Kidney (tissue), 14 donors: ENCODE data around the gene RALGPS1. TPM values are rescaled to one million over a fixed set of nuclear protein-coding genes. Genes with fewer than 3 reads are reported as not detected.

Source experiments
- DNase-seq, 5 donors: peaks; one replicate each; pipeline ENCODE4 v3.0.0-alpha.2; 2013 to 2020
- FAIRE-seq: peaks from 2 replicates; lab custom pipeline; 2012; peaks lifted over from hg19 to GRCh38; lab: Jason Lieb, UNC
- H3K27ac ChIP-seq, 2 donors: one replicate each; pipeline ENCODE4 v1.7.0; 2013; ENCODE audit warnings: low read depth in 2 of 2, low read length in 2 of 2, inconsistent platforms in 1 of 2
- H3K27me3 ChIP-seq: one replicate; pipeline ENCODE4 v1.7.1; 2013; ENCODE audit warnings: low read length, inconsistent platforms; ENCODE audit not compliant: control insufficient read depth, insufficient read depth
- H3K36me3 ChIP-seq, 3 donors: one replicate each; pipeline versions ENCODE4 v1.7.0 to v1.7.1; 2013; ENCODE audit warnings: low read length in 3 of 3, control low read depth in 1 of 3, inconsistent platforms in 1 of 3; ENCODE audit not compliant: insufficient read depth in 3 of 3, control insufficient read depth in 2 of 3
- H3K4me1 ChIP-seq, 3 donors: one replicate each; pipeline versions ENCODE4 v1.7.0 to v1.7.1; 2013; ENCODE audit warnings: low read length in 3 of 3, inconsistent platforms in 1 of 3, low read depth in 1 of 3; ENCODE audit not compliant: control insufficient read depth in 2 of 3, insufficient read depth in 2 of 3
- H3K4me3 ChIP-seq, 3 donors: one replicate each; pipeline versions ENCODE4 v1.7.0 to v1.8.1; 2013; ENCODE audit warnings: low read length in 3 of 3, control low read depth in 1 of 3, inconsistent platforms in 1 of 3
- H3K9ac ChIP-seq, 3 donors: one replicate each; pipeline versions ENCODE4 v1.7.0 to v1.7.1; 2013; ENCODE audit warnings: low read length in 3 of 3, control low read depth in 1 of 3, inconsistent platforms in 1 of 3
- H3K9me3 ChIP-seq, 3 donors: one replicate each; pipeline versions ENCODE4 v1.7.0 to v1.7.1; 2013; ENCODE audit warnings: low read length in 3 of 3, control low read depth in 1 of 3, inconsistent platforms in 1 of 3; ENCODE audit not compliant: control insufficient read depth in 2 of 3, insufficient read depth in 1 of 3
- intact Hi-C: fragments of 100-400 bp; cut with DNase I; formaldehyde crosslinking; loops from one replicate; pipeline ENCODE4 v1.11.1; 2022
- polyA plus RNA-seq: library from polyadenylated mRNA; stranded (reverse); fragments of 350-450 nt; fragmentation: Illumina TruSeq; extraction: RNeasy Lipid Tissue Mini Kit (QIAGEN cat#74804); gene quantifications from one replicate; pipeline ENCODE4 v1.2.3, GENCODE V29; 2014; ENCODE audit warnings: low read depth, low replicate concordance; ENCODE audit not compliant: insufficient read depth
- total RNA-seq: library from RNA; stranded (reverse); fragmentation: NEBNext Ultra II Directional; extraction: Animal tissue kit (Norgen Biotek cat#: 25700); gene quantifications from one replicate; pipeline ENCODE4 v1.2.1, GENCODE V29; 2021
- TF ChIP-seq, protein P1 (sequence below): IDR thresholded peaks from 3 replicates; pipeline ENCODE4 v1.5.1; 2012; ENCODE audit warnings: mild to moderate bottlenecking, moderate library complexity, borderline replicate concordance; ENCODE audit not compliant: insufficient read depth; ENCODE audit errors: extremely low read depth
- donor health status: control.
- donor health status: control.
- donor health status: control.
- donor health status: control.
- donor health status: control.
- donor health status: DM: yes; HTN: yes; CAD: no.
- donor health status: Normal renal cell carcinoma (clear cell type).

RALGPS1 gene
- total and polyA plus RNA-seq, 2 donors from 2014 or later = 9.4 to 25.2 TPM

DNA sequence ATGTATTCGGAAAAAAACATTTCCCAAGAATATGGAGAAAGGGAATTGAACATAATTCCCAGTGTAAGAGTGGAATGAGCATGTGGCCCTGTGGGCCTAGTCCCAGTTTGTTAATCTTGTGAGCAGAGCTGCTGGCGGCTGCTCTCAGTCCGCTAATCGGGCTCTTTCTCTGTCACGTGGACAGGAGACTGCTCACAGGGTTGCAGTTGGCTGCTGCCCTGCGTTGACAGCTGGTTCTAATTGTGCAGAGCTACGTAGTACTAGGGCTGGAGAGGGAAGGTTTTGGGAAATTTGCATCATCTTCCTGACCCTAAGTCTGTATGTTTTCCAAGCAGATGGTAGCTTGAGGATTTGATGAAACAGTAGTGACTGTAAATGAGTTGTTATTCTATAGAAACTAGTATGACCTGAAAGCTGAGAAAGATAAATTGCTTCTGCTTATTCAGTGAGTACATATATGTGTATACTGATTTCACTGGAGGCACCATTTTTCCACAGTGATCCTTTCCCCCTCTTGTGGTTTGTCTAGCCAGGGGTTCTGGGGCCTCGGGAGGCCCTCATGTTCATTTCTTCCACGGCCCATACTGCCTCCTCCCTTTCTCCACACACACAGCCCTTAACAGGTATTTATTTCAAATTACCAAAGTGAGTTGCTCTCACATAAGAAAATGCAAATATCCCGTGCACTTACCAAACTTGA is 107.2 kb downstream of the RALGPS1 start:
- FAIRE-seq = no peak
- intact Hi-C loops = no loop called here

DNA sequence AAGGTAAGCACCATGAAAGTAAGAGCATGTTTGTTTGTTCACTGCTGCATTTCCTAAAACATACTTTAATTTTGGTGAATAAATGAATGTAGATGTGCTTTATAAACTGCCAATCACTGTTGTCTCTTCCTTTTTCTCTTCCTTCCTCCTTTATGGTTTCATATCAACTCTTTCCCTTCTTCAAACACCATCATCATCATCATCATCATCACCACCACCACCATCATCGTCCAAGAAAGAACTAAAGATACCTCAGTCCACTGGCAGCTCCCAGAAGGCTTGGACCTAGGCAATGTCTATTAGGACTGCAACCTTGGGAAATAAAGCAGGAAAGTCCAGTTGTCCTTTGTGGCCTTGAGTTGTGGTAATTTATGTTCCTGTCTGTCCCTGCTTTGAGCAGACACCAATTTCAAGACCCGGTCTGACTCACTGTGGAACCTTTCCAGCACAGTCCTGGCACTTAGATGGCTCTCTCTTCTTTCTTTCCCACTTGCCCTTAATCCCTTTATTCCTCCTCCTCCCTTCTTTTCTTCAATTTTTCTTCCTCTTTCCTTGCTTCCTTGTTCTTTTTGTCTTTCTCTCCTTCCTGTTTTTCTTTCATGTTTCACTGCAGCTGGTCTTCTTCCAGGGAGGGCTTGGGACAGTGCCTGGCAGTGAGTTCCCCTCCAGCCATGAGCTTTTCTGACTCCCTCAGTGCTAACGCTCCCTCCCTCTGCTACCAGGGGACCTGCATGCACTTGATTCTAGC is 108.5 kb downstream of the RALGPS1 start:
- Histone ChIP-seq H3K36me3 (no peaks in the 10 kb centered on the region), H3K9ac (no peak overlapping the region), H3K9me3 (no peaks in the 10 kb centered on the region), H3K27me3 (no peaks in the 10 kb centered on the region), H3K27ac (peak overlapping the region in 1 of 2 donors; percentile 59), H3K4me3 (no peak overlapping the region), H3K4me1 (peaks cover 2 to 8% (median 7%) of the 10 kb centered on the region in 3 donors)
- DNase-seq (no peak), FAIRE-seq (no peak)
- intact Hi-C loops = no loop called here
- TF ChIP-seq, protein P1, sequence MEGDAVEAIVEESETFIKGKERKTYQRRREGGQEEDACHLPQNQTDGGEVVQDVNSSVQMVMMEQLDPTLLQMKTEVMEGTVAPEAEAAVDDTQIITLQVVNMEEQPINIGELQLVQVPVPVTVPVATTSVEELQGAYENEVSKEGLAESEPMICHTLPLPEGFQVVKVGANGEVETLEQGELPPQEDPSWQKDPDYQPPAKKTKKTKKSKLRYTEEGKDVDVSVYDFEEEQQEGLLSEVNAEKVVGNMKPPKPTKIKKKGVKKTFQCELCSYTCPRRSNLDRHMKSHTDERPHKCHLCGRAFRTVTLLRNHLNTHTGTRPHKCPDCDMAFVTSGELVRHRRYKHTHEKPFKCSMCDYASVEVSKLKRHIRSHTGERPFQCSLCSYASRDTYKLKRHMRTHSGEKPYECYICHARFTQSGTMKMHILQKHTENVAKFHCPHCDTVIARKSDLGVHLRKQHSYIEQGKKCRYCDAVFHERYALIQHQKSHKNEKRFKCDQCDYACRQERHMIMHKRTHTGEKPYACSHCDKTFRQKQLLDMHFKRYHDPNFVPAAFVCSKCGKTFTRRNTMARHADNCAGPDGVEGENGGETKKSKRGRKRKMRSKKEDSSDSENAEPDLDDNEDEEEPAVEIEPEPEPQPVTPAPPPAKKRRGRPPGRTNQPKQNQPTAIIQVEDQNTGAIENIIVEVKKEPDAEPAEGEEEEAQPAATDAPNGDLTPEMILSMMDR = no peak

More for the DNA sequence above, 107.2 kb downstream of the RALGPS1 start:
- Histone ChIP-seq H3K4me1 (peaks cover 2 to 8% (median 7%) of the 10 kb centered on the region in 3 donors), H3K9ac (no peak overlapping the region), H3K4me3 (no peak overlapping the region), H3K36me3 (no peaks in the 10 kb centered on the region), H3K27me3 (no peaks in the 10 kb centered on the region), H3K27ac (peak overlapping the region in 1 of 2 donors; percentile 20), H3K9me3 (no peaks in the 10 kb centered on the region)
- TF ChIP-seq, protein P1 = no peak
- peak; percentile 49 to 93 (median 79) for DNase-seq

DNA sequence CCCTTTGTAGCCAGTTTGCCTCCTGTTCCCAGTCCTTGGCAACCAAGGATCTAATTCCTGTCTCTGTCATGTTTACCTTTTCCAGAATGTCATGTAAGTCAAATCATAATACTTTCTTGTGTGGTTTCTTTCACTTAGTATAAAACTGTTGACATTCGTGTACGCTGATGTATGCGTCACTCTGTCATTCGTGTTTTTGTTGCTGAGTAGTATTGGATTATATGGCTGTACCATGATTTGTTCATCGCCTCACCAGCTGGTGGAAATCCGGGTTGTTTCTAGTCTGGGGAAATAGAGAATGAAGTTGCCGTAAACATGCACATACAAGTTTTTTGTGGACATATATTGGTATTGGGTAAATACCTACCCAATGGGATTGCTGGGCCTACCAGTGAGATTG is 110.5 kb downstream of the RALGPS1 start:
- no peak for FAIRE-seq
- no peak overlapping the region for H3K27ac ChIP-seq
- DNase-seq = no peak
- no peaks in the 10 kb centered on the region for H3K36me3 ChIP-seq
- H3K4me3 ChIP-seq = no peak overlapping the region
- intact Hi-C loops = no loop called here
- no peaks in the 10 kb centered on the region for H3K9me3 ChIP-seq
- no peaks in the 10 kb centered on the region for H3K27me3 ChIP-seq
- TF ChIP-seq, protein P1 = no peak
- H3K9ac ChIP-seq = no peak overlapping the region
- peaks cover 2 to 8% (median 7%) of the 10 kb centered on the region in 3 donors for H3K4me1 ChIP-seq
